HepG2 (cell line): Measurements from ENCODE around the gene AKTIP. TPM values are rescaled to one million over a fixed set of nuclear protein-coding genes. Genes with fewer than 3 reads are reported as not detected.

Experiments
- ATAC-seq: fragments of 200-7000 bp; cut with Tn5 transposase; 3 replicates; pipeline ENCODE4 v1.9.1; 2020; ENCODE audit warnings: mild to moderate bottlenecking, moderate library complexity
- BruUV-seq: library from RNA; stranded (reverse); fragments of 400-500 nt; replicated peaks from 2 replicates; lab custom pipeline; 2021; lab: Mats Ljungman, UMichigan
- CTCF ChIA-PET: fragments of 300-600 bp; formaldehyde crosslinking; extraction: SDS; loops from one replicate; lab custom pipeline; 2021; ENCODE audit warnings: low total read pairs, inconsistent platforms, low intra/inter-chr PET ratio; lab: Yijun Ruan, JAX
- POLR2A ChIA-PET: fragments of 350-600 bp; sonication (Branson Sonifier 250); formaldehyde crosslinking; loops from one replicate; lab custom pipeline; 2020; ENCODE audit warnings: antibody characterized with exemption, inconsistent platforms; lab: Yijun Ruan, JAX
- DNase-seq: peaks from one replicate; pipeline ENCODE4 v3.0.0-alpha.2; 2015; ENCODE audit warnings: low spot score
- FAIRE-seq: peaks from 3 replicates; lab custom pipeline; 2011; peaks lifted over from hg19 to GRCh38; lab: Jason Lieb, UNC
- H2AFZ ChIP-seq: one replicate; pipeline ENCODE4 v1.6.1; 2011; ENCODE audit warnings: low read length, inconsistent platforms
- H3K27ac ChIP-seq: fragments of 300-600 bp; 3 replicates; pipeline ENCODE4 v1.8.0; 2011; ENCODE audit warnings: mixed run types, mild to moderate bottlenecking, mixed read lengths, low read length, inconsistent platforms; ENCODE audit not compliant: insufficient read depth; ENCODE audit errors: extremely low read length
- H3K27me3 ChIP-seq, 2 experiments: fragments of 200-600 bp in 1 of 2; 2 replicates in 1 of 2; 3 replicates in 1 of 2; pipeline versions ENCODE4 v1.6.0 to v1.8.0; 2011; ENCODE audit warnings: low read length in 2 of 2, mild to moderate bottlenecking in 2 of 2, moderate library complexity in 2 of 2, inconsistent platforms in 1 of 2; ENCODE audit not compliant: insufficient read depth in 2 of 2, control insufficient read depth in 1 of 2
- H3K36me3 ChIP-seq, 2 experiments: fragments of 200-600 bp in 1 of 2; replicated peaks in 1 of 2; 2 replicates in 1 of 2; 3 replicates in 1 of 2; pipeline versions ENCODE4 v1.5.1 to v1.8.0; 2011; ENCODE audit warnings: low read length in 2 of 2, inconsistent platforms in 1 of 2; ENCODE audit not compliant: insufficient read depth in 2 of 2, control insufficient read depth in 1 of 2
- H3K4me1 ChIP-seq: 2 replicates; pipeline ENCODE4 v1.5.1; 2012; ENCODE audit warnings: low read length, inconsistent platforms; ENCODE audit not compliant: insufficient read depth
- H3K4me2 ChIP-seq: 2 replicates; pipeline ENCODE4 v1.6.0; 2011; ENCODE audit warnings: low read depth, low read length, inconsistent platforms
- H3K4me3 ChIP-seq, 3 experiments: fragments of 200-600 bp in 1 of 3; sonication (generic), shearing (Covaris generic) in 1 of 3; replicated peaks in 1 of 3; 2 replicates each; pipeline ENCODE4 v1.5.1; 2011 to 2016; ENCODE audit warnings: low read length in 3 of 3, inconsistent platforms in 2 of 3, low read depth in 2 of 3, mild to moderate bottlenecking in 2 of 3, control low read depth in 1 of 3, mixed read lengths in 1 of 3; ENCODE audit not compliant: insufficient read depth in 1 of 3
- H3K79me2 ChIP-seq: one replicate; pipeline ENCODE4 v1.6.1; 2011; ENCODE audit warnings: low read length, inconsistent platforms; ENCODE audit not compliant: insufficient read depth
- H3K9ac ChIP-seq: 2 replicates; pipeline ENCODE4 v1.6.0; 2011; ENCODE audit warnings: mild to moderate bottlenecking, low read depth, low read length, inconsistent platforms; ENCODE audit not compliant: insufficient read depth
- H3K9me3 ChIP-seq: 2 replicates; pipeline ENCODE4 v1.5.1; 2012; ENCODE audit warnings: mild to moderate bottlenecking, low read length
- H4K20me1 ChIP-seq: 2 replicates; pipeline ENCODE4 v1.6.0; 2011; ENCODE audit warnings: inconsistent platforms, mild to moderate bottlenecking, low read length, moderate library complexity; ENCODE audit not compliant: insufficient read depth
- EEA1 ChIP-seq: sonication (generic); formaldehyde crosslinking; IDR thresholded peaks from 2 replicates; pipeline ENCODE4 v1.5.1; 2020; ENCODE audit warnings: mild to moderate bottlenecking, missing genetic modification reagents, borderline replicate concordance
- GABPB1 ChIP-seq: IDR thresholded peaks from 2 replicates; pipeline ENCODE4 v1.6.1; 2016; ENCODE audit warnings: mild to moderate bottlenecking, missing genetic modification reagents, moderate library complexity, missing compliant biosample characterization
- GTF2F1 ChIP-seq: fragments of 150-350 bp; IDR thresholded peaks from 2 replicates; pipeline ENCODE4 v1.6.1; 2014; ENCODE audit warnings: low read length
- KDM5A ChIP-seq: fragments of 200-600 bp; sonication (generic); IDR thresholded peaks from 2 replicates; pipeline ENCODE4 v1.7.0; 2018; ENCODE audit warnings: antibody characterized with exemption, mild to moderate bottlenecking, low read length, borderline replicate concordance
- NR1H2 ChIP-seq: sonication (generic); formaldehyde crosslinking; IDR thresholded peaks from 2 replicates; pipeline ENCODE4 v1.8.1; 2022; ENCODE audit warnings: low read depth, missing genetic modification reagents, borderline replicate concordance
- SNAPC2 ChIP-seq: sonication (generic); formaldehyde crosslinking; IDR thresholded peaks from 2 replicates; pipeline ENCODE4 v1.8.1; 2022; ENCODE audit warnings: mild to moderate bottlenecking, missing genetic modification reagents
- THYN1 ChIP-seq: sonication (generic); formaldehyde crosslinking; IDR thresholded peaks from 2 replicates; pipeline ENCODE4 v1.8.1; 2023; ENCODE audit warnings: low read depth, mild to moderate bottlenecking, moderate library complexity, missing genetic modification reagents, borderline replicate concordance
- ZNF251 ChIP-seq: sonication (generic); formaldehyde crosslinking; IDR thresholded peaks from 2 replicates; pipeline ENCODE4 v1.9.0; 2021; ENCODE audit warnings: mild to moderate bottlenecking, missing genetic modification reagents
- ZNF678 ChIP-seq: sonication (generic); formaldehyde crosslinking; IDR thresholded peaks from 2 replicates; pipeline ENCODE4 v1.4.0; 2020; ENCODE audit warnings: mild to moderate bottlenecking, missing genetic modification reagents
- ZNF776 ChIP-seq: sonication (generic); formaldehyde crosslinking; IDR thresholded peaks from 2 replicates; pipeline ENCODE4 v1.4.0; 2020; ENCODE audit warnings: mild to moderate bottlenecking, missing genetic modification reagents
- ZNF841 ChIP-seq: sonication (generic); formaldehyde crosslinking; IDR thresholded peaks from 2 replicates; pipeline ENCODE4 v1.8.1; 2023; ENCODE audit warnings: missing genetic modification reagents, borderline replicate concordance
- WGBS: methylation state at CpG from one replicate; pipeline ENCODE4 v1.1.6; 2017; ENCODE audit warnings: low lambda C conversion rate; 5-methylcytosine and 5-hydroxymethylcytosine counted together
- in situ Hi-C: cut with HindIII; loops from 2 replicates; pipeline ENCODE4 v1.10.0; 2017; ENCODE audit warnings: low pct_unique_long_range_greater_than_20kb; ENCODE audit not compliant: extremely low pct_ligation_motif_present
- intact Hi-C: fragments of 100-400 bp; cut with micrococcal nuclease; formaldehyde crosslinking; loops from one replicate; pipeline ENCODE4 v1.10.0; 2022; ENCODE audit not compliant: unreplicated experiment
- polyA plus RNA-seq, 8 experiments: library from polyadenylated mRNA; depleted of rRNA in 3 of 8; stranded (reverse) in 7 of 8; unstranded in 1 of 8; fragments of >200 nt; fragmentation: Illumina TruSeq in 4 of 8; extraction: Trizol in 4 of 8; gene quantifications; 2 replicates each; pipeline versions ENCODE4 v1.2.1 to v1.2.3, GENCODE V29; 2011 to 2016; ENCODE audit warnings: low read depth in 4 of 8, missing spikeins in 1 of 8, mixed read lengths in 1 of 8; ENCODE audit not compliant: insufficient read depth in 1 of 8
- total RNA-seq, 5 experiments: library from RNA; depleted of rRNA; stranded (reverse); fragments of >200 nt; fragmentation: Illumina TruSeq; extraction: Trizol; gene quantifications; 2 replicates each; pipeline ENCODE4 v1.2.3, GENCODE V29; 2016; ENCODE audit warnings: low read depth in 1 of 5
- TF ChIP-seq, protein P1 (sequence below): sonication (generic); formaldehyde crosslinking; conservative IDR thresholded peaks from 2 replicates; pipeline ENCODE4 v1.8.0; 2022; ENCODE audit warnings: missing genetic modification reagents
- TF ChIP-seq, protein P2 (sequence below): sonication (generic); formaldehyde crosslinking; IDR thresholded peaks from 2 replicates; pipeline ENCODE4 v1.9.0; 2021; ENCODE audit warnings: missing genetic modification reagents, borderline replicate concordance
- TF ChIP-seq, protein P3 (sequence below): sonication (generic); formaldehyde crosslinking; IDR thresholded peaks from 2 replicates; pipeline ENCODE4 v1.5.0; 2020; ENCODE audit warnings: mild to moderate bottlenecking, missing genetic modification reagents, borderline replicate concordance
- TF ChIP-seq, protein P4 (sequence below): sonication (generic); IDR thresholded peaks from 2 replicates; pipeline ENCODE4 v1.6.1; 2016; ENCODE audit warnings: low read depth, borderline replicate concordance

The AKTIP gene
- total and polyA plus RNA-seq, 2 of the 13 experiments (the other 11 are each of a cell fraction or from before 2014, with no cell fraction given): 28.8 to 49.0 TPM

DNA sequence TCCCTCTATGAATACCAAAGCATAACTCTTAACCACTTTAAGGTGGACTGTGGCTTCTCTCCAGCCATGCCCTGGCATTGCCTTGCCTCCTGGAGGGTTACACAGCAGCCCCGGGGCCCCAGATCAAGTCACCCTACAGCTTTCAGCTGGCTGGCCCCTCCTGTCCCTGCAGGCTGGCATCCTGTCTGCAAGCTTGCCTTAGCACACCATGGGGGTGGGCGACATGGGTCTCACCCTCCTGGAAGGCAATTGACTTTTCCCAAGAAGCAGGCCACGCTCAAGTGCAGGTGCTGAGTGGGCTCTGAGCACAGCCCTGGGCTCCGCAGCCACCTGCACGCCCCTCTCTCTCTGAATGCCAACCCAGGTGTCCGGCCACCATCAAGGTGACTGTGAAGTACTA lies 25.8 kb upstream of the AKTIP start (continued):
- TF ChIP-seq, protein P1, sequence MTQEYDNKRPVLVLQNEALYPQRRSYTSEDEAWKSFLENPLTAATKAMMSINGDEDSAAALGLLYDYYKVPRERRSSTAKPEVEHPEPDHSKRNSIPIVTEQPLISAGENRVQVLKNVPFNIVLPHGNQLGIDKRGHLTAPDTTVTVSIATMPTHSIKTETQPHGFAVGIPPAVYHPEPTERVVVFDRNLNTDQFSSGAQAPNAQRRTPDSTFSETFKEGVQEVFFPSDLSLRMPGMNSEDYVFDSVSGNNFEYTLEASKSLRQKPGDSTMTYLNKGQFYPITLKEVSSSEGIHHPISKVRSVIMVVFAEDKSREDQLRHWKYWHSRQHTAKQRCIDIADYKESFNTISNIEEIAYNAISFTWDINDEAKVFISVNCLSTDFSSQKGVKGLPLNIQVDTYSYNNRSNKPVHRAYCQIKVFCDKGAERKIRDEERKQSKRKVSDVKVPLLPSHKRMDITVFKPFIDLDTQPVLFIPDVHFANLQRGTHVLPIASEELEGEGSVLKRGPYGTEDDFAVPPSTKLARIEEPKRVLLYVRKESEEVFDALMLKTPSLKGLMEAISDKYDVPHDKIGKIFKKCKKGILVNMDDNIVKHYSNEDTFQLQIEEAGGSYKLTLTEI: no peak
- TF ChIP-seq EEA1 (CRISPR knock-in tag) (no peak), SNAPC2 (CRISPR knock-in tag) (no peak)
- TF ChIP-seq, all 625 proteins: peak for 0

DNA sequence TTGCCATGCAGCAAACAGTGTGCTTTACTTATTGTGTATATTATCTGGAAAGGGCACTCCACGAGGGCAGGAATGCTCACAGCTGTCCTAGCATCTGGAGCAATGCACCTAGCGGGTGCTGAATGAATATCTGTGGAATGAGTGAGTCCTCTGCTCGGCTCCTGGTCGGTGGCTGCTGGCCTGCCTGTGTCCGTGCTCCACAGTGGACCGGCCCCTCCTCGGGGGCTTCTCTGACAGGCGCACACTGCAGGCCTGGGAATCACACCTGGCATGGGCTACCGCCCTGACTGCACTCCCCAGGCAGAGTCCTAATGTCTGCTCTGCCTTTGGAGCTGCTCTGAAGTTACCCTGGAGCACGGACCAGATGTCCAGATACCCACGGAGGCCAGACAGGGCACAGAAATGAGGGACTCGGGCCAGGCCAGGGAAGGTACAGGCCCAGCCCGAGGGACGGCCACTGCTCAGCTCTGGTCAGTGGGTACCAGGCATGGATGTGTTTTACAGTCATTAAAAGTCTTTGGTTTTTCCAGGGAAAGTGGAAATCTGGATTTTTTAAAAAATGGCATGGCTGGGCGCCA lies 21.1 kb upstream of the AKTIP start:
- DNase-seq: no peak
- no peak overlapping the region for H3K27ac ChIP-seq
- FAIRE-seq: no peak
- H3K79me2 ChIP-seq: no peaks in the 10 kb centered on the region
- H3K27me3 ChIP-seq: no peaks in the 10 kb centered on the region; a peak in 2 of 5 replicates
- WGBS: 78% methylated on average over 14 of the region's 15 CpGs
- intact Hi-C loops (no loop called here), in situ Hi-C loops (no loop called here)
- H3K9ac ChIP-seq: no peak overlapping the region
- peaks cover 40% of the 10 kb centered on the region for H3K4me1 ChIP-seq
- H3K4me2 ChIP-seq: no peak overlapping the region
- H3K36me3 ChIP-seq: no peaks in the 10 kb centered on the region
- ChIA-PET POLR2A (interaction anchor here (1.4 kb wide), 1 partner anchor 13 kb away, joined by 4 read pairs; no protein-coding TSS in a partner anchor), CTCF (no interaction called here)
- no peak overlapping the region for H3K4me3 ChIP-seq
- no peak overlapping the region for H2AFZ ChIP-seq
- ATAC-seq: peak; percentile 6; the same call in 2 of the 3 replicates
- H3K9me3 ChIP-seq: no peaks in the 10 kb centered on the region
- no TSS peak for BruUV-seq
- H4K20me1 ChIP-seq: no peaks in the 10 kb centered on the region
- TF ChIP-seq NR1H2 (CRISPR knock-in tag) (no peak), KDM5A (no peak), GTF2F1 (no peak), ZNF776 (no peak), ZNF678 (CRISPR knock-in tag) (no peak), GABPB1 (CRISPR knock-in tag) (no peak), ZNF251 (CRISPR knock-in tag) (no peak), THYN1 (CRISPR knock-in tag) (no peak), ZNF841 (CRISPR knock-in tag) (no peak)
- TF ChIP-seq, protein P2, sequence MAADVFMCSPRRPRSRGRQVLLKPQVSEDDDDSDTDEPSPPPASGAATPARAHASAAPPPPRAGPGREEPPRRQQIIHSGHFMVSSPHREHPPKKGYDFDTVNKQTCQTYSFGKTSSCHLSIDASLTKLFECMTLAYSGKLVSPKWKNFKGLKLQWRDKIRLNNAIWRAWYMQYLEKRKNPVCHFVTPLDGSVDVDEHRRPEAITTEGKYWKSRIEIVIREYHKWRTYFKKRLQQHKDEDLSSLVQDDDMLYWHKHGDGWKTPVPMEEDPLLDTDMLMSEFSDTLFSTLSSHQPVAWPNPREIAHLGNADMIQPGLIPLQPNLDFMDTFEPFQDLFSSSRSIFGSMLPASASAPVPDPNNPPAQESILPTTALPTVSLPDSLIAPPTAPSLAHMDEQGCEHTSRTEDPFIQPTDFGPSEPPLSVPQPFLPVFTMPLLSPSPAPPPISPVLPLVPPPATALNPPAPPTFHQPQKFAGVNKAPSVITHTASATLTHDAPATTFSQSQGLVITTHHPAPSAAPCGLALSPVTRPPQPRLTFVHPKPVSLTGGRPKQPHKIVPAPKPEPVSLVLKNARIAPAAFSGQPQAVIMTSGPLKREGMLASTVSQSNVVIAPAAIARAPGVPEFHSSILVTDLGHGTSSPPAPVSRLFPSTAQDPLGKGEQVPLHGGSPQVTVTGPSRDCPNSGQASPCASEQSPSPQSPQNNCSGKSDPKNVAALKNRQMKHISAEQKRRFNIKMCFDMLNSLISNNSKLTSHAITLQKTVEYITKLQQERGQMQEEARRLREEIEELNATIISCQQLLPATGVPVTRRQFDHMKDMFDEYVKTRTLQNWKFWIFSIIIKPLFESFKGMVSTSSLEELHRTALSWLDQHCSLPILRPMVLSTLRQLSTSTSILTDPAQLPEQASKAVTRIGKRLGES (CRISPR knock-in tag): no peak
- TF ChIP-seq, protein P3, sequence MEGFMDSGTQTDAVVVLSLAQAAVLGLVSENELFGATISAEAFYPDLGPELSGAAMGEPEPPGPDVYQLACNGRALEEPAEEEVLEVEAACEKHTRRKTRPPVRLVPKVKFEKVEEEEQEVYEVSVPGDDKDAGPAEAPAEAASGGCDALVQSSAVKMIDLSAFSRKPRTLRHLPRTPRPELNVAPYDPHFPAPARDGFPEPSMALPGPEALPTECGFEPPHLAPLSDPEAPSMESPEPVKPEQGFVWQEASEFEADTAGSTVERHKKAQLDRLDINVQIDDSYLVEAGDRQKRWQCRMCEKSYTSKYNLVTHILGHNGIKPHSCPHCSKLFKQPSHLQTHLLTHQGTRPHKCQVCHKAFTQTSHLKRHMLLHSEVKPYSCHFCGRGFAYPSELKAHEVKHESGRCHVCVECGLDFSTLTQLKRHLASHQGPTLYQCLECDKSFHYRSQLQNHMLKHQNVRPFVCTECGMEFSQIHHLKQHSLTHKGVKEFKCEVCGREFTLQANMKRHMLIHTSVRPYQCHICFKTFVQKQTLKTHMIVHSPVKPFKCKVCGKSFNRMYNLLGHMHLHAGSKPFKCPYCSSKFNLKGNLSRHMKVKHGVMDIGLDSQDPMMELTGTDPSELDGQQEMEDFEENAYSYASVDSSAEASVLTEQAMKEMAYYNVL (CRISPR knock-in tag): no peak
- TF ChIP-seq, protein P4, sequence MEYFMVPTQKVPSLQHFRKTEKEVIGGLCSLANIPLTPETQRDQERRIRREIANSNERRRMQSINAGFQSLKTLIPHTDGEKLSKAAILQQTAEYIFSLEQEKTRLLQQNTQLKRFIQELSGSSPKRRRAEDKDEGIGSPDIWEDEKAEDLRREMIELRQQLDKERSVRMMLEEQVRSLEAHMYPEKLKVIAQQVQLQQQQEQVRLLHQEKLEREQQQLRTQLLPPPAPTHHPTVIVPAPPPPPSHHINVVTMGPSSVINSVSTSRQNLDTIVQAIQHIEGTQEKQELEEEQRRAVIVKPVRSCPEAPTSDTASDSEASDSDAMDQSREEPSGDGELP: no peak
